Measurements from ENCODE around the gene LAMTOR4. TPM values are rescaled to one million over a fixed set of nuclear protein-coding genes. Genes with fewer than 3 reads are reported as not detected.

Gene LAMTOR4
- total and polyA plus RNA-seq, 2 of the 13 experiments (the other 11 are each of a cell fraction or from before 2014, with no cell fraction given), result 115 to 118 TPM

DNA sequence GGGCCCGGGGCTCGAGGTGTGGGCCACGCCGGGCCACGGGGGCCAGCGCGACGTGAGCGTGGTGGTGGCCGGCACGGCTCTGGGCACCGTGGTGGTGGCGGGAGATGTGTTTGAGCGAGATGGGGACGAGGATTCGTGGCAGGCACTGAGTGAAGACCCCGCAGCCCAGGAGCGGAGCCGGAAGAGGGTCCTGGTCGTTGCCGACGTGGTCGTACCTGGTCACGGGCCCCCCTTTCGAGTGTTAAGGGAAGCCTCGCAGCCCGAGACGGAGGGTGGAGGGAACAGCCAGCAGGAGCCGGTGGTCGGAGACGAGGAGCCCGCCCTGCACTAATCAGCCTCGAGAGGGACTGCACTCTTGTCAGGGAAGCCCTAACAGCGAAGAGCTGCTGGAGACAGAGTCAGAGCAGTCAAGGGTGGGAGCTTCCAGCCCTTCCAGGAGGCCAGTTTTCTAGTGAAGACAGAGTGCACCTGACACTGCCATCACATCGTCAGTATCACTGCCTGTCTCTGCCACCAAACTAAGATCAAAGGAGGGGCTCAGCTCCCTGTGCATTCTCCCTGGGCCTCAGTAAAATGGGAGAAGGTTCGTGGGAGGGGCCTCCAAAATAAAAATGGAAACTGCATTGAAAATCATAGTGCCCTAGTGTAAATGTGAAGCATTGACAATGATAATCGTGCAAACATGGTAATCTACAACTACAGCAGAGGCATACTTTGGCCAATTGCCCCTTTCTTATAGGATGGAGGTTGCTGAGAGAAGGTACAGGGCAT, 20.7 kb upstream of the LAMTOR4 start (continued):
- peak; percentile 35; the same call in 1 of the 2 replicates for TF ChIP-seq ZNF235 (CRISPR knock-in tag; IDR thresholded peaks at IDR 0.05; ENCODE audit: borderline replicate concordance)
- TF ChIP-seq FOXO1 (CRISPR knock-in tag; IDR thresholded peaks at IDR 0.05), result no peak
- no peak for TF ChIP-seq TFDP2 (CRISPR knock-in tag; IDR thresholded peaks at IDR 0.05)
- no peak for TF ChIP-seq FOXM1 (CRISPR knock-in tag; IDR thresholded peaks at IDR 0.05)
- no peak for TF ChIP-seq ZNF713 (CRISPR knock-in tag; IDR thresholded peaks at IDR 0.05)
- TF ChIP-seq KLF15 (CRISPR knock-in tag; IDR thresholded peaks at IDR 0.05; ENCODE audit: borderline replicate concordance), result no peak
- no peak for TF ChIP-seq ZHX2 (IDR thresholded peaks at IDR 0.05; ENCODE audit: low read depth)
- TF ChIP-seq ZHX2 (CRISPR knock-in tag; IDR thresholded peaks at IDR 0.05; ENCODE audit: borderline replicate concordance), result no peak
- TF ChIP-seq ZNF598 (CRISPR knock-in tag; IDR thresholded peaks at IDR 0.05; ENCODE audit: borderline replicate concordance), result peak; percentile 66; the same call in 1 of the 2 replicates
- no peak for TF ChIP-seq ZNF761 (CRISPR knock-in tag; conservative IDR thresholded peaks at IDR 0.05)
- no peak for TF ChIP-seq ISL2 (CRISPR knock-in tag; IDR thresholded peaks at IDR 0.05)
- TF ChIP-seq RBM22 (optimal IDR thresholded peaks at IDR 0.05; ENCODE audit: low read length), result no peak
- TF ChIP-seq ATF4 (CRISPR knock-in tag; IDR thresholded peaks at IDR 0.05), result no peak
- TF ChIP-seq ZNF484 (CRISPR knock-in tag; IDR thresholded peaks at IDR 0.05; ENCODE audit: borderline replicate concordance, low read depth), result no peak
- no peak for TF ChIP-seq HNF4A (CRISPR knock-in tag; IDR thresholded peaks at IDR 0.05)
- TF ChIP-seq REPIN1 (CRISPR knock-in tag; IDR thresholded peaks at IDR 0.05; ENCODE audit: borderline replicate concordance, low read depth), result no peak
- TF ChIP-seq MAZ (IDR thresholded peaks at IDR 0.05; ENCODE audit: borderline replicate concordance, low read depth, low read length), result no peak
- no peak for TF ChIP-seq MAZ (CRISPR knock-in tag; IDR thresholded peaks at IDR 0.05; ENCODE audit: low read depth)
- no peak for TF ChIP-seq SPEN (CRISPR knock-in tag; IDR thresholded peaks at IDR 0.05; ENCODE audit: low read depth)
- no peak for TF ChIP-seq BORCS8-MEF2B (CRISPR knock-in tag; IDR thresholded peaks at IDR 0.05)
- no peak for TF ChIP-seq KDM5A (IDR thresholded peaks at IDR 0.05; ENCODE audit: borderline replicate concordance, low read length)
- no peak for TF ChIP-seq ZNF629 (CRISPR knock-in tag; conservative IDR thresholded peaks at IDR 0.05)
- TF ChIP-seq ZNF556 (CRISPR knock-in tag; IDR thresholded peaks at IDR 0.05; ENCODE audit: borderline replicate concordance), result no peak
